Islet precursor cell (in vitro differentiated cells): Measurements from ENCODE around the gene SFMBT2.

ENCODE experiments used
- DNase-seq: peaks from one replicate; pipeline ENCODE4 v3.0.0-alpha.2; 2018

The SFMBT2 gene

GRCh38 chr10:7293378-7293920 is 117.4 kb downstream of the SFMBT2 start:
- no peak for DNase-seq

GRCh38 chr10:7291487-7292270 is 119.2 kb downstream of the SFMBT2 start:
- no peak for DNase-seq

GRCh38 chr10:7288060-7288690 is 122.7 kb downstream of the SFMBT2 start:
- no peak for DNase-seq

- DNase-seq = no peak
Observed at GRCh38 chr10:7287377-7287776, 123.5 kb downstream of the SFMBT2 start.

GRCh38 chr10:7285522-7286322 is 125.1 kb downstream of the SFMBT2 start:
- no peak for DNase-seq

GRCh38 chr10:7283246-7283645 is 127.6 kb downstream of the SFMBT2 start:
- no peak for DNase-seq

GRCh38 chr10:7282457-7282856 is 128.4 kb downstream of the SFMBT2 start:
- no peak for DNase-seq

- no peak for DNase-seq
Observed at GRCh38 chr10:7281429-7281828, 129.4 kb downstream of the SFMBT2 start.

GRCh38 chr10:7279303-7279702 is 131.5 kb downstream of the SFMBT2 start:
- no peak for DNase-seq

GRCh38 chr10:7277867-7278266 is 133.0 kb downstream of the SFMBT2 start:
- DNase-seq = no peak

- no peak for DNase-seq
Observed at GRCh38 chr10:7277432-7277831, 133.4 kb downstream of the SFMBT2 start.

- DNase-seq = no peak
Observed at GRCh38 chr10:7275761-7276440, 134.9 kb downstream of the SFMBT2 start.

- no peak for DNase-seq
Observed at GRCh38 chr10:7274293-7274692, 136.5 kb downstream of the SFMBT2 start.

GRCh38 chr10:7272008-7272407 is 138.8 kb downstream of the SFMBT2 start:
- DNase-seq = no peak

GRCh38 chr10:7269988-7270387 is 140.8 kb downstream of the SFMBT2 start:
- DNase-seq = no peak

- DNase-seq = no peak
Observed at GRCh38 chr10:7267142-7267541, 143.7 kb downstream of the SFMBT2 start.

- no peak for DNase-seq
Observed at GRCh38 chr10:7265396-7266123, 145.3 kb downstream of the SFMBT2 start.

- no peak for DNase-seq
Observed at GRCh38 chr10:7264313-7264756, 146.5 kb downstream of the SFMBT2 start.

- no peak for DNase-seq
Observed at GRCh38 chr10:7263616-7264015, 147.2 kb downstream of the SFMBT2 start.

- DNase-seq = no peak
Observed at GRCh38 chr10:7261351-7261750, 149.5 kb downstream of the SFMBT2 start.

- no peak for DNase-seq
Observed at GRCh38 chr10:7260912-7261311, 149.9 kb downstream of the SFMBT2 start.

GRCh38 chr10:7260412-7260900 is 150.4 kb downstream of the SFMBT2 start:
- no peak for DNase-seq
